G401 (cell line): ENCODE data around the gene TMSB4Y. TPM values are rescaled to one million over a fixed set of nuclear protein-coding genes. Genes with fewer than 3 reads are reported as not detected.

Experiments
- DNase-seq: peaks from one replicate; pipeline ENCODE4 v3.0.0-alpha.2; 2015; ENCODE audit warnings: low spot score
- in situ Hi-C: cut with HindIII; loops from 2 replicates; pipeline ENCODE4 v1.10.0; 2016; ENCODE audit warnings: low sequenced_read_pairs, mixed read lengths
- total RNA-seq: library from RNA; depleted of rRNA; stranded (reverse); fragments of >200 nt; shearing (Covaris generic); gene quantifications from 2 replicates; pipeline ENCODE4 v1.2.3, GENCODE V29; 2014; rRNA removed

TMSB4Y gene
- total RNA-seq = 2.7 TPM in 2 replicates

DNA sequence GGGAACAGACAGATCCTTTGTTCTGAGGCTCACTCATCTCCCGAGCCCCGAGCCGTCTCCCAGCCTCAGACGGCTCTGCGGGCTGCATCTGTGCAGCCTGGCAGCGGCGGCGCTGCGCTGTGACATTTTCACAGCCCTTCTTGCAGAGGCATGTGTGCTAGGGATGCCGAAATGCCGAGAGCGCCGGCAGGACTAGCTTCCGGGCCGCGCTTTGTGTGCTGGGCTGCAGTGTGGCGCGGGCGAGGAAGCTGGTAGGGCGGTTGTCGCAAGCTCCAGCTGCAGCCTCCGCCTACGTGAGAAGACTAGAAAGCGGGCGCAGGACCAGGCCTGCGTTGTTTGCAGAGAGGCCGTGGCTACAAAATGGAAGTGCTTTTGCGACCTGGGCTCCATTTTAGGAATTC is at the start of gene TMSB4Y:
TMSB4Y (plus strand) TSS at position 332 of the 401 bp plus-strand sequence.
- in situ Hi-C loops = no loop called here
- DNase-seq = peak; percentile 75

DNA sequence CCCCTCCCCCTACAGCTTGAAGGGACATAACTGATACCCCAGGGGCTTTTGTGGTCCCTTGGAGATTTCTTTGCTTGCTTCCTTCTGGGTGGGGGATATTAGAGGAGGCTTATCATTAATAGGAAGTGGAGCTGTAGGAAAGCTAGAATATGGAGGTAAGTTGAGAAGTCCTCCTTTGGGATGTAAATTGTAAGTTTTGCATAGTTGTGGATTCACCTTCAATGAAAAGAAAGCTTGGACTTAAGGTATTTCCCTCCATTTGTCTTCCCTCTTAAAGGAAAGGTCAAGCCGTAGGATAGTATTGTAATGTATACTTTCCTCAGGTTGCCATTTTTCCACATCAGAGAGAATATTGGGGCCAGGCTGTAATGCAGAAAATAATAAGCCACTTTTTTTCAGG is 39.5 kb upstream of the TMSB4Y start:
- in situ Hi-C loops = no loop called here
- no peak for DNase-seq

DNA sequence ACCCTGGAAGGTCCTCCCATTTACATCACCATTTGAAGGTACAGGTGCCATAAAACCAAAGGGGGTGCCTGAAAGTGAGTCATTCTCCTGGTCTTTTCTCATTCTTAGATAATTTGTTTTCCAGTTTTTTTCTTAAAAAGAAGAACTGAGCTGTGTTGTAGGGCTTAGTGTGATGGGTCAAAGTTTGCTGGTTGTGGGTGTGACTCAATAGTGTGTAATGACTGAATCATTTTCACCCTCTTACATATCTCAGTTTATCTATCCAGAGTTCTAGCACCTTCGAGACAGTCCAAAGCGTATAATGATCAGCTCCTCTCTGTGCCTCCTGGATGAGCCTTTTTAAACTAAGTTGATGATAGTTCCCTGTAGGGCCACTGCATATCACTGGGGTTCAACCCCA is 32.6 kb upstream of the TMSB4Y start:
- no peak for DNase-seq
- in situ Hi-C loops = no loop called here

DNA sequence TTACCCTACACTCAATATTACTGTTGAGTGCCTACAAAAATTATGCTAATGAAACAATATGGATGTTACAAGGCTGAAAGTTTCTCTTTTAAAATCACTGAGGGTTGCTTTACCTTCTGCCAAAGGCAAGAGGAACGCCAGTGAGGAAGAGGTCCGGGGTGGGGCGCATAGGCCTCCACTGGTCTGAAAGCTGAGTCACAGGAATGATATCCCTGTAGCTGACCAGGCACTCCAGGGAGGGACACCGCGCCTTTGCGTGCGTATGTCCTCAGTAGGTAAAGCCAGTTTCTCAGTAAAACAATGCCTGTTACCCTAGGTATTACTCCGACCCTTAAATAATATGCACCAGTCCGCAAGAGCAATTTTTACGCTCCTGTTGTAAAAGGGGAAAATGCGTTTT is 1.4 kb upstream of the TMSB4Y start:
- in situ Hi-C loops = no loop called here
- DNase-seq = no peak

DNA sequence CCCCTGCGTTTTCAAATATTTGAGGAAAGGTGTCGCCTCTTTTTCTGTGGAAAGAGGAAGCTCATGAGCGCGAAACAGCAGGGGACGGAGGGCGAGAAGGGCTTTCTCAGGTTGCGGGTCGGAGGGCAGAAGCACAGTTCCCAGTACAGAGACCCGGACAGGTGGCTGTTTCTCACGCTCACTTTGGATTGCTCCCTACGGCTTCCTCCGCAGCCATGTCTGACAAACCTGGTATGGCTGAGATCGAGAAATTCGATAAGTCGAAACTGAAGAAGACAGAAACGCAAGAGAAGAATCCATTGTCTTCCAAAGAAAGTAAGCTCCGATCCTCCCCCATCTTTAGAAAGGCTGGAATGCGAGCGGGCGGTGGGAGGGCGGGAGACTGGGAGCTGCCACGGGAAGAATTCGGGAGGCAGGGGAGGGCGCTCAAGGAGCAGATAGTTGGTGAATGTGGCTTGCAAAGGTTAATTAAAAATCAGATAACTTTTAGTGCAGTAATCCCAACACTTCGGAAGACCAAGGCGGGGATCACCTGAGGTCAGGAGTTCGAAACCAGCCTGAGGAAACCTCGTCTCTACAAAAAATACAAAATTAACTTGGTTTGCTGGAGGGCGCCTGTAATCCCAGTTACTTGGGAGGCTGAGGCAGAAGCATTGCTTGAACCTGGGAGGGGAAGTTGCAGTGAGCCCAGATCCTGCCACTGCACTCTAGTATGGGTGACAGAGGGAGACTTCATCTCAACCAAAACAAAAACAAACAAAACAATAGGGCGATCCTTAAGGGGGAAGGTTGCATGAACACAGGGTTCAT is 627 bp downstream of the TMSB4Y start:
- in situ Hi-C loops = no loop called here
- DNase-seq = peak; percentile 58

DNA sequence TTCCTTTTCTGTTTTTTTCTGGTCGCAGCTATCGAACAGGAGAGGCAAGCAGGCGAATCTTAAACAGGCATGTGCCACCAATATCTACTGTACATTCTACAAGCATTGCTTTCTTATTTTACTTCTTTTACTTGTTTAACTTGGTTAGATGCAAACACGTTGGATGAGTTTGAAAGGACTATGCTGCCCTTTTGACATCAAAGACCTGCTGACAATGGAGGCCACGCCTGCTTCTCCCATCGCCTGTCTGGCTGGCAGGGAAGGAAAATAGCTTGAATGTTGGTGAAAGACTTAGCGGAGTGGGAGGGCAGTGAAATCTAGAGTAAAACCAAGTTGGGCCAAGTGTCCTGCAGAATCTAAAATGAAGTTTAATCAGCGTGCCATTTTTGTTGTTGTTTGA is 1.5 kb downstream of the TMSB4Y start:
- peak; percentile 50 for DNase-seq
- in situ Hi-C loops = no loop called here

DNA sequence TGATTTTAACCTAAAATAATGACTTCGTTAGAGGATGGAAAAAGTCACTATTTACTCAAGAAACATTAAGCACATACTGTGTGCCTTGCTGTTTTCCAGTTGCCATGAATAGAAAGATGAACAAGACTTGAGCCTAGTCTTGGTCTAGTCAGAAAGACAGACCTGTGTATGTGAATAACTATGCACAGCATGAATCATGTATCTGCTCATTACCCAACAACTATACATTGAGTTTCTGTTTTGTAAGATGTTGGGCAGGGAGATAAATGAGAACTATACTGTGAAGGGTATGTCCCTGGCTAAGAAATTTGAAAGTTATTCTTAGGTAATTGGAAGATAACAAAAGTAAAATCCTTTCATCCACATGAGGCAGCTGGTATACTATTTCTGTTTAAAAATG is 4.3 kb downstream of the TMSB4Y start:
- in situ Hi-C loops = no loop called here
- no peak for DNase-seq

DNA sequence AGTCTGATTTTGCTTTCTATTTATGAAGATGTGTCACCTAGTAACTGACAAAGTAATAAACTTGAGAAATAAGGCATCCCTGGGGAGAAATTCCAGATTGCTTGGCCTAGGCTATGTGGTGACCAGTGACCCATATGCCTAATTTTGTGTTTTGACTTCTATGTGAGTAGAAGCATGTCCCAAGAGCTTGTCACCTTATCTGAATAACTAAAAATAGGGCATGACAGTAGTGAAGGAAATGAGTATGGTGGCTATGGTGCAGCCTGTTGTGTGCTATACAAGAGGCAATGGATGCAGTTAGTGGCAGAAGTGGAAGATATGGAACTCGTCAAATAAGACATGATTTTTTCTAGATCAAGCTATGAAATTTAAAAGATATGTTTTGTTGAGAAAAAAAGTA is 15.3 kb downstream of the TMSB4Y start:
- in situ Hi-C loops = no loop called here
- no peak for DNase-seq

DNA sequence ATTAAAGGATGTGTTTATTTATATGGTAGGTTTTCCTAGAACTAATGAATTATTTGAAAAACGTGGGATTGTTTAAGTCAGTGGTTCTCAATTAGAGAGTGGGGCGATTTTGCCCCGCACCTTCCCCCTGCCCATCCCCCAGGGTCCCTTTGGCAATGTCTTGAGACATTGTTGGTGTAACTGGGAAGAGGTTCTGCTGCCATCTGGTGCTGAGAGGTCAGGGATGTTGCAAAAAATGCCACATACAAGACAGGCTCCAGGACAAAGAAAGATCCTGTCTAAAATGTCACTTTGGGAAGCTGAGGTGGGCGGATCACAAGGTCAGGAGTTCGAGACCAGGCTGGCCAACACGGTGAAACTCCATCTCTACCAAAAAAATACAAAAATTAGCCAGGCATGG is 25.8 kb downstream of the TMSB4Y start:
- no peak for DNase-seq
- in situ Hi-C loops = no loop called here

DNA sequence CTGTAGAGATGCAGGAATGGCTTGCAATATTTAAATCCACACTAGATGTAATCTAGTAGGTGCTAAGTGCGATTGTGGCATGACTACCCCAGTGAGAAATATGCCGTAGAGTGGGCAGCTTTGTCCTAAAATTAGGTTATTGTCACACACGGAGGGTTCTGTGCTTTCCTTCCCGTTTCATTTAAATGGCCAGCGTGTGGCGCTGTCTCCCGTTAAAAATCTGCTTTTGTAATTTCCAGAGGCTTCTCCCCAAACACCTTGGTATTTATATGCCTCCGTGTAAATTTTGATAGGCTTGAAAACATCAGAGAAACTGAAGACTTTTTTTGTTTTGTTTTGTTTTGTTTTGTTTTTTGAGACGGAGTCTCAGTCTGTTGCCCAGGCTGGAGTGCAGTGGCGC is 34.9 kb downstream of the TMSB4Y start:
- DNase-seq = peak; percentile 8
- in situ Hi-C loops = no loop called here

DNA sequence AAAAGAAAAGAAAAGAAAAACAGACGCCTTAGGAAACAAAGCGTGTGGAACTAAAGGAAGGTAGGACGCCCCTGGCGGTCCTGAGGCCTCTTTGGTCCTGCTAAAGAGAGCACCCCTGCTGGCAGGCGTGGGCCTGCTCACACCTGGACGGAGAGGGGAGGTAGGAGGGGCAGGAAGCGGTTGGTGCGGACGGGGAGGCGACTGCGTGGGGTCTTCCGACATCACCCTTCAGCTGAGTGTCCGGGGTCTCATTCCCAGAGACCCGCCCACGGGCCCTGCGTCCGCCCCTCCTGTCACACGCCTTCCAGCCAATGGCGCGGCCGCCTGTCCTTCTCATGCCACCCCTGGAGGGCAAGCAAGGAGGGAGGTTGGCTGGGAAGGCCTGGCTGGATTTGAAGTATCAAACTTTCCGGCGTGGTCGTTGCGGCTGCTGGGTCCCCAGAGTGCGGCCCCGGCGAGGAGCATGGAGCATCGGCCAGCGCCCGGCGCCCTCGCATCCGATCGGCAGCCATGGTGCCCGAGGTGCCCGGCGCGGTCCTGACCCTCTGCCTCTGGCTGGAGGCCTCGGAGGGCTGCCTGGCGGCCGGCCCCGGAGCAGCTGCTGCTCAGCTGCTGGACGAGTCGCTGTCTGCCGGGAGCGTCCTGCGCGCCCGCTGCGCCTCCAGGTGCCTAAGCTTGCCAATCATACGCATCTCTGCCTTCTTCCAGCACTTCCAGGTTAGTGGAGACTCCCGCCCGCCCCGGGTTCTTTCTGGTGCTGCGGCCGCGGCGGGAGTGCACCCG is 47.8 kb downstream of the TMSB4Y start:
- in situ Hi-C loops = no loop called here
- peak; percentile 13 for DNase-seq

DNA sequence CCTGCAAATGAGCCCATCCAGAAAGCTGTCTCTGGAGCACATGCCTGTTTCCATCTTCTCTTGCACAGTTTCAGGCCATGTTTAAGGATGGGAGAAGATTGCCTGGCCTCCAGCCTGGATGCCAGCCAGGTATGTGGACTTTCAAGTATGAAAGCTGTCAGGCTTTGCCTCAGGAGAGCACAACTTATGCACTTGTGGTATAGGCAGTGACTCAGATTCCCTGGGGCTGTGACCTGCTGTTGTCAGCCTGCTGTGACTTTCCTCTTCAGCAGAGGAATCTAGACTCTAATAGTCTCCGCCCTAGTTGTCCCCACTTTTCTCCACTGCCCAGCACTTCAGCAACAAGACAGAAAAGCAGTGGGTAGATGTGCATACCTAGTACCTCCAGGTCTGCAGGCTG is 51.0 kb downstream of the TMSB4Y start:
- no peak for DNase-seq
- in situ Hi-C loops = no loop called here

Other genes with a start within 250 kb of the TMSB4Y start
- gene UTY, start 223.9 kb upstream of the TMSB4Y start, total RNA-seq = 16.7 and 17.2 TPM in 2 replicates